Vagina (tissue), 2 donors: Measurements from ENCODE around the gene GREB1.

Experiments used
- CTCF ChIP-seq, 3 experiments: fragments of 450-650 bp in 2 of 3; fragments of 200-600 bp in 1 of 3; sonication (generic) in 1 of 3; IDR thresholded peaks; one replicate each; pipeline ENCODE4 v1.5.1; 2017 to 2019; ENCODE audit warnings: antibody characterized with exemption in 3 of 3, mild to moderate bottlenecking in 2 of 3, moderate library complexity in 2 of 3
- POLR2A ChIP-seq, 2 donors: fragments of 450-650 bp; IDR thresholded peaks; one replicate each; pipeline ENCODE4 v1.6.1; 2017; ENCODE audit warnings: antibody characterized with exemption in 2 of 2, mild to moderate bottlenecking in 2 of 2, moderate library complexity in 2 of 2

- TF ChIP-seq POLR2A (IDR thresholded peaks at IDR 0.05) (no peak), CTCF (IDR thresholded peaks at IDR 0.05) (no peak)
These were observed 141.1 kb downstream of the GREB1 start for GRCh38 chr2:11674983-11675382.
